GM12864 (cell line): ENCODE measurements around the gene SELL.
"Not testable (repeated sequence)": the region's sequence is repeated elsewhere in the genome, so short reads cannot be mapped to it uniquely, and the experiment has no call there.

Source experiments
- DNase-seq: peaks from one replicate; pipeline ENCODE4 v3.0.0-alpha.2; 2011; ENCODE audit warnings: low read depth
- H3K4me3 ChIP-seq: 2 replicates; pipeline ENCODE4 v1.5.1; 2011; ENCODE audit warnings: mild to moderate bottlenecking, low read depth, low read length, control low read depth
- TF ChIP-seq, protein P1 (sequence below): IDR thresholded peaks from 2 replicates; pipeline ENCODE4 v1.5.1; 2011; ENCODE audit warnings: low read depth, mild to moderate bottlenecking, moderate library complexity, low read length, control low read depth, inconsistent platforms; ENCODE audit errors: missing control alignments

SELL gene

GRCh38 chr1:169696273-169697100, 14.9 kb downstream of the SELL start:
- no peak for DNase-seq
- TF ChIP-seq, protein P1, sequence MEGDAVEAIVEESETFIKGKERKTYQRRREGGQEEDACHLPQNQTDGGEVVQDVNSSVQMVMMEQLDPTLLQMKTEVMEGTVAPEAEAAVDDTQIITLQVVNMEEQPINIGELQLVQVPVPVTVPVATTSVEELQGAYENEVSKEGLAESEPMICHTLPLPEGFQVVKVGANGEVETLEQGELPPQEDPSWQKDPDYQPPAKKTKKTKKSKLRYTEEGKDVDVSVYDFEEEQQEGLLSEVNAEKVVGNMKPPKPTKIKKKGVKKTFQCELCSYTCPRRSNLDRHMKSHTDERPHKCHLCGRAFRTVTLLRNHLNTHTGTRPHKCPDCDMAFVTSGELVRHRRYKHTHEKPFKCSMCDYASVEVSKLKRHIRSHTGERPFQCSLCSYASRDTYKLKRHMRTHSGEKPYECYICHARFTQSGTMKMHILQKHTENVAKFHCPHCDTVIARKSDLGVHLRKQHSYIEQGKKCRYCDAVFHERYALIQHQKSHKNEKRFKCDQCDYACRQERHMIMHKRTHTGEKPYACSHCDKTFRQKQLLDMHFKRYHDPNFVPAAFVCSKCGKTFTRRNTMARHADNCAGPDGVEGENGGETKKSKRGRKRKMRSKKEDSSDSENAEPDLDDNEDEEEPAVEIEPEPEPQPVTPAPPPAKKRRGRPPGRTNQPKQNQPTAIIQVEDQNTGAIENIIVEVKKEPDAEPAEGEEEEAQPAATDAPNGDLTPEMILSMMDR = no peak
- H3K4me3 ChIP-seq = no peak overlapping the region

DNA sequence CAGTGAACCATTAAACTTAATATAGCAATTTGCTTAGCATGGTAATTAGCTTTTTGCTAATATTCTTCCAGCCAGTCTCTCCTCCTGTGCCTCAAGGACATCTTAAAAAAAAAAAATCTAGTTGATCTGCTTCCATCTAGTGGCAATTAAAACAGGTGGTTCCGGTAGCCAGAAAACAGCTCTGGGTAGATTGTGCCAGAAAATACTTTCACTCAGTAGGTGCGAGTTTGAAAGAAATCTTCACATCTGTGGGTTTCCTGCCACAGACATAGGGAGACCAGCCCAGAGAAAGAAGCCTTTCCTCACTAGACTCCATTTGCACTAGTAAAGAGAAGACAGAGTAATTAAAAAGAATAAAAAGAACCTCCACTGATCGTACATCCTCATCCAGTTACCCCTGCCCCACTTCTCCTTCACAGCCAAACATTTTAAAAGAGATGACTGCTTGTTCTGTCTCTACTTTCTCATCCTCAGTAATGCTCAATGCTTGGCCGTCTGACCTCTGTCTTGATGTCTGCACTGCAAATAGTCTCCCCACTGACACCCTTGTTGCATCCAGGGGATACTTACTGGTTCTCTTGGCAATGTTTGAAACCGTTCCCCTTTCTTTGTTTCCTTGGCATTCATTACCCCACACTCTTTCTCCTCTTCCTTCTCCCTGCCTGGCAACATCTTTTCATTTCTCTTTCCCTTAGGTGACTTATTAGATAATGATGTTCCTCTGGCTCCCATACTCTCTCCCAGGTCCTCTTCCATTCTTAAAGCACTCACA, 16.9 kb downstream of the SELL start:
- TF ChIP-seq, protein P1 = no peak
- no peak overlapping the region for H3K4me3 ChIP-seq
- no peak for DNase-seq

DNA sequence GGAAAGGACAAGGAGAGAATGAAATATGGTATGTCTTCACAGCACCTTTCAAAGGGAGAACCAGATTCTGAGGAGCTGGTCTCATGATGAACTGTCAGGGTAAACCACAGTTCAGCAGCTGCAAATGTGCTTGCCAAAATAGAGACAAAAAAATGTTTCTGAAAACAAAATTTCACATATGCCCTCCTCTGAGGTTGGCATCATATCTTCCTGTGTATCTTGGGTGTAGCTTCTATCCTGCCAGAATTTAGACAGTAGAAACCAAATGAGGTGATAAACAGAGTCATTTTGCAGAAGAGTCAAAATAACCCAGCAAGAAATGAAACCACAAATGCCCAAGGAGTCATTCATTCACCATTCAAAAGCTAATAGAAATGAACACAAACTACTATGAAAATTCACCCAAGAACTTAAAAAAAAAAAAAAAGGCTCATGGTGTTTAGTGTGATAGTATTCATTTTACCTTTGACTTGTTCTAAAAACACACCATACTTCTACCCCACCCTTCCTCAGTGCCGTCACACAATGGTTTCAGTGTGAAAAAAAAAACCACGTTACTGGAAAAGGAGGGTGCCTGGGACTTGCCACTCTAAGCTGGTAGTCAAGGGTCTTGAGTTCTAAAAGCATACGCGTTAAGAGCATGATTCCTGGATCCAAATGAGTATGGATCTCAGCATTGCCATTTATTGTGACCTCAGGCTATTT, 18.5 kb downstream of the SELL start:
- H3K4me3 ChIP-seq = no peak overlapping the region
- peak; percentile 37 for DNase-seq
- TF ChIP-seq, protein P1 = no peak

DNA sequence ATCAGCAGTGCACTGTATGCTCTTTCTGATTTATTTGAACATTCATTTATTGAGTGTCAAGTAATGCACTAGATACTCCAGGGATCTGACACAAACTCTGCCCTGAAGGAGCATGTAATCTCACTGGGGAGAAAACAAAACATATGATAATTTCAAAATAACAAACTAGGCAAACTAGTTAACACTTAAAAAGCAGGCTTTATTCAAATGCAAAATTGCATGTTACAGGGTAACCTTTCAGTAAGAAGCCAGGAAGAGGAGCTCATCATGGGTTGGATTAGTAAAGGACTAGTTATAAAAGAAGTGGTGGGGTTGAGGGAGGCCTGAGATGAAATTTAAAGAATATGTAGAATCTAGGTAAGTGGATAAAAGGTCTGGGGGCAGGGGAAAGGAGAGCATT, 20.9 kb downstream of the SELL start:
- DNase-seq = no peak
- H3K4me3 ChIP-seq = no peak overlapping the region
- TF ChIP-seq, protein P1 = no peak

- H3K4me3 ChIP-seq = no peak overlapping the region
- TF ChIP-seq, protein P1 = no peak
- no peak for DNase-seq
Measured at GRCh38 chr1:169689395-169689794, 22.0 kb downstream of the SELL start.

DNA sequence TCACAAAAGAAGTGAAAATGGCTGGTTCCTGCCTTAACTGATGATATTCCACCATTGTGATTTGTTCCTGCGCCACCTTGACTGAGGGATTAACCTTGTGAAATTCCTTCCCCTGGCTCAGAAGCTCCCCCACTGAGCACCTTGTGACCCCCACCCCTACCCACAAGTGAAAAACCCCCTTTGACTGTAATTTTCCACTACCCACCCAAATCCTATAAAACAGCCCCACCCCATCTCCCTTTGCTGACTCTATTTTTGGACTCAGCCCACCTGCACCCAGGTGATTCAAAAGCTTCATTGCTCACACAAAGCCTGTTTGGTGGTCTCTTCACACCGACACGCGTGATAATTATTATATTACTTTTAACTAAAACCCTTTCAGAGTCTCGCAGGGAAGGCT, 23.0 kb downstream of the SELL start:
- not testable (repeated sequence) for H3K4me3 ChIP-seq, DNase-seq

GRCh38 chr1:169683661-169684060, 27.8 kb downstream of the SELL start:
- TF ChIP-seq, protein P1 = no peak
- no peak overlapping the region for H3K4me3 ChIP-seq
- DNase-seq = no peak

GRCh38 chr1:169683168-169683567, 28.3 kb downstream of the SELL start:
- H3K4me3 ChIP-seq, DNase-seq: not testable (repeated sequence)
